GM21526 (cell line): ENCODE data around the gene SLC19A1.

Experiments used
- ATAC-seq: cut with Tn5 transposase; IDR thresholded peaks from one replicate; pipeline ENCODE4 v1.9.1; 2021; ENCODE audit warnings: moderate library complexity; ENCODE audit not compliant: unreplicated experiment, low FRiP score

Gene SLC19A1

DNA sequence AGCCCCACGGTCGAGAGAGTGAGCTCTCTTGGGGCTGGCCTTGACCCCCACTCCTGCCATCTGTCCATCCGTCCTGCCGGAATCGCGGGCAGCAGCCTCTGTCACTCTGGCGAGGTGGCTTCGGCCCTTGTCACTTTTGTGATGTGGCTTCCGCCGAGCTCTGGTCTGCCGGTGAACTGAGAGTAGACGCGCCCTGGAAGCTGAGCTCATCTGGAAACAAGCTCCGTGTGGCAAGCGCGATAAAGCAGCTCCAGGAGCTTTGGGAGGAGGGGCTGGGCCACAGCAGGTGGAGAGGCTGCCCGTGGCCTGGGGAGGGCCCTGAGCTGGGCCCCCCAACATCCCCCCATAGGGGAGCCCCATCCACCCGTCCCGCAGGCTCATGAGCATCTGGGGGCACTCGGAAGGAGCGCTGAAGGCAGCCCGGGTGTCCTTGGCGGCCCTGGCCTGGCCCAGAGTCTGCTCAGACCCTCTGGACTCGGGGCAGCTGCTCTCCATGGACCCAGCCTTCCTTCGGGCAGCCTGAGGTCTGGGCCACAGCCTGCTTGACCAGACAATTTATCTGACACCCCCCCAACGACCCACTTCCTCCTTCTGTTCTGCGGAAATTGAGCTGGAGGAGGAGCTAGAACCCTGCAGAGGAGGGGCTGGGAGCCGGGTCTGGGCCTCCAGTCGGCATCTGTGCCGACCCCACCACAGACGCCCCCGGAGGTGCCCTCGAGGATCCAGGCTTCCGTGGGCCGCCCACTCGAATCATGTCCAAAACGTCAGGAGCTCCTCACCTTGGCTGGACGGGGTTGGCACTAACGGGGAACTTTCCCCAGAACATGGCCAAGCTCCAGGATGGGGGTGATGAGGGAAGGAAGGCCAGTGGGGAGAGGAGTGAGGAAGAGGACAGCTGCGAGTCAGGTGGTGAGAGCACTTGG lies 59.1 kb downstream of the SLC19A1 start:
- no peak for ATAC-seq

DNA sequence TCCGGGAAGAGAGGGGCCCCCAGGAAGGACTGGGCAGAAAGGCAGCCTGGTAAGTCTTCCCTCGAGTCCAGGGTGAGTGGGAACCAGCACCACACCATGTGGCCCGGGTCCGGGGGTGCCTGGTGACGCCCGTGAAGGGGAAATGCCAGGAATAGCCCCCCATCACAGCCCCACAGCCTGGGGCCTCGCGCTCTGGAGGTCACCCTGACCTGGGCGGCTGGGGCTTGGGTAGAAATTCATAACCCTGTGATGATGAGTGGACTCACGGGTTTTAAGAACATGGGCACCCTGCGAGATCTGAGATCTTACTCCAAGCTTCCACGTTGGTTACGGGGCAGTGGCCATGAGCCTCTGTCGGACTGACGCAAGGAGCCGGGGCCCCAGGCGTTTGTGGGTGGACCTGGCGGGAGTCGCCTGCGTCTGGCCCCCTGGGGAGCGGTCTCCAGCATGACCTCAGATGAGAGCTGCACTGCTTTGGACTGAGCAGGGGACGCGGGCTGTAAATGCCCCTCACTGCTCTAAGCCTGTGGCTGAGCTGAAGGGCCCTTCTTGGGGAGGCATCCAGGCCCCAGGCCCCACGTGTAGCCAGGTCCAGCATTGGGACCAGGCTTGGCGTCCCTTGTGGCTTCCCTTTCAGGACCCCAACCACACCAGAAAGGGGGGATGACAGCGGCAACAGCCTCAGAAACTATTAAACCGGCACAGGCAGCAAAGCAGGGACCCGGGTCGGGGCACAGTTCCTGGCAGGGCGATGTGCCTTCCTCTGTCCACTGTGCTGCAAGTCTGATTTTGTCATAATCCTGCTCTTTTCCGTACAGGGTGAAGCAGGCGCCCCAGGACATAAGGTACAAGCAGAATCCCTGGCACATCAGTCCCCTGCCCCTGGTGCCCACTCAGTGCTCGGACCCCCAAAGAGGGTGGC lies 60.0 kb downstream of the SLC19A1 start:
- ATAC-seq, result no peak

DNA sequence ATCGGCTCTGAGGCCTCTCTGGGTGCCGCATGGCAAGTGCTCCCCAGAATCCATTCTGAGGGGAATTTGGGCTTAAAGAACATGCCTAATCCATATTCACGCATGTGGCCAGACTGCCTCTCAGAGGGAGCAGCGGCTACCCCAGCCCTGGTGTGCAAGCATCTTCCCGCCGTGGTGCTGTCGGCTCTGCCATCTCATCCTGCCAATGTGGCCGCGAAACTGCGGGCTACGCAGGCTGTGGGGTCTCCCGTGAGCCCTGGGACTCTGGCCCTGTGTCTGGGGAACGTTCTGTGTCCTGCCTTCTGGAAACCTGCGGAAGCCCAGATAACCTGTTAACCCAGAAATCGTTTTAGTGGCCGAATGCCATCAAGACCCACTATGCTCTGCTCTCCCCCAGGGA lies 60.7 kb downstream of the SLC19A1 start:
- ATAC-seq, result no peak

DNA sequence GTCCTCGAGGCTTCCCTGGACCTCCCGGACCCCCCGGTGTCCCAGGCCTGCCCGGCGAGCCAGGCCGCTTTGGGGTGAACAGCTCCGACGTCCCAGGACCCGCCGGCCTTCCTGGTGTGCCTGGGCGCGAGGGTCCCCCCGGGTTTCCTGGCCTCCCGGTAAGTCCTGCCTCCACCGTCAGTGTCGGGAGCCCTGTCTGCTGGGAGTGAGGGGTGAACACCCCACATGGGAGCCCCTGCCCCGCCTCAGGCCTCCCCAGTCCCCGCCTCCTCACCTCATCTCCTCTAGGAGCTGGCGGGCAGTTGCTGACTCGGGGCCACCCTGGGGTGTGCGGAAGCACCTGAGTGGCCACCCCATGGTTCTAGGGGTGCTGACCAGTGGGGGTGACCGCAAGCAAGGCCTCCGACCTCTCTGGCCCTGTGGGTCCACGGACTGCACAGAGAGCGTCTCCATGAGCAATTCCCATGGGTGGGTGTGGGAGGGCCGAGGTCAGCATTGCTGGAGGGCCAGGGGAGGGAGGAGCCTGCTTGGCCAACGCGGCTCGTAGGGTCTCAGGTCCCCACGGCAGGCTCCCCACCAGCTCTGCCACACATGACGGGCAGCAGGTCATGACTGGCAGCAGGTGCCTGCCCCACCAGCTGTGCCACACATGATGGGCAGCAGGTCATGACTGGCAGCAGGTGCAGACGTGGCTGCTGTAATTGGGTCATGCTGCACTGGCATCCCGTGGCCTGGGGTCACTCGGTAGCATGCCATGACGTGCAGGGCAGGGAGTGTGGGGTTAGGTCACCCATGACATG lies 61.3 kb downstream of the SLC19A1 start:
- ATAC-seq, result no peak

DNA sequence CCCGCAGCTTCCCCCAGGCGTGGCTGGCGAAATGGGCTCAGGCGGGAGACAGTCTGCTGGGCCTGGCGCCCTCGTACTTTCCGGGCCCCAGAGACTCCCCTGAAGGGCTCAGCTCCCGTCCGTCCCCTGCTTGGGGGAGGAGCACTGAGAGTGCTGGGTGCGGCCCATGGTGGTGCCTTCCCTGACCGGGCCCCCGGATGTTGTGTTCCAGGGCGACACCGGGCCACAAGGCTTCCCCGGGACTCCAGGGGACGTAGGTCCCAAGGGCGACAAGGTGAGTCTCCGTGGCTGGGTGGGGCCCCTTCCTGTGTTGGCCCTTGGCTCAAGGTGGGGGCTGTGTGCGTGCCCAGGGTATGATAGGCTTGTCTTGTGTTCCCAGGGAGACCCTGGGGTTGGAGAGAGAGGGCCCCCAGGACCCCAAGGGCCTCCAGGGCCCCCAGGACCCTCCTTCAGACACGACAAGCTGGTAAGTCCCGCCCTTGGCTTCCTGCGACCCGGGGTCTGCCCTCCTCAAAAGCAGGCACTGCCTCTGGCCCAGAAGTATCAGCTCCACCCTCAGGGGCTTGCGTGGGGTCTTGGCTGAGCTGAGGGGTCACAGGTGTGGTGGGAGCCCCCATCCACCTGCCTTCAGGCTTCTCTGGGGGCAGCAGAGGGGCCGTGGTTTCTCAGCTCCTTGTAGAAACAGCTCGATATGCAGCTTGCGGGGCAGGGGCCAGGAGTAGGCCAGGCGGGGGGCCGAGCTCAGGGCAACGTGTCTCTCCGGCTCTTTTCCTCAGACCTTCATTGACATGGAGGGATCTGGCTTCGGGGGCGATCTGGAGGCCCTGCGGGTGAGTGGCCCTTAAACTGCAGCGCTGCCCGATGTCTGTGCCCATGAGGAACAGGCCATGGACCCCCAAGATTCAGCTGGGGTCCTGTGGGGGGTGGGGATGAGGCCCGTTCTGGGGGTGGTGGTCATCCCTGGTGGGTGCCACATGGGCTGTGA lies 62.3 kb downstream of the SLC19A1 start:
- ATAC-seq, result no peak

DNA sequence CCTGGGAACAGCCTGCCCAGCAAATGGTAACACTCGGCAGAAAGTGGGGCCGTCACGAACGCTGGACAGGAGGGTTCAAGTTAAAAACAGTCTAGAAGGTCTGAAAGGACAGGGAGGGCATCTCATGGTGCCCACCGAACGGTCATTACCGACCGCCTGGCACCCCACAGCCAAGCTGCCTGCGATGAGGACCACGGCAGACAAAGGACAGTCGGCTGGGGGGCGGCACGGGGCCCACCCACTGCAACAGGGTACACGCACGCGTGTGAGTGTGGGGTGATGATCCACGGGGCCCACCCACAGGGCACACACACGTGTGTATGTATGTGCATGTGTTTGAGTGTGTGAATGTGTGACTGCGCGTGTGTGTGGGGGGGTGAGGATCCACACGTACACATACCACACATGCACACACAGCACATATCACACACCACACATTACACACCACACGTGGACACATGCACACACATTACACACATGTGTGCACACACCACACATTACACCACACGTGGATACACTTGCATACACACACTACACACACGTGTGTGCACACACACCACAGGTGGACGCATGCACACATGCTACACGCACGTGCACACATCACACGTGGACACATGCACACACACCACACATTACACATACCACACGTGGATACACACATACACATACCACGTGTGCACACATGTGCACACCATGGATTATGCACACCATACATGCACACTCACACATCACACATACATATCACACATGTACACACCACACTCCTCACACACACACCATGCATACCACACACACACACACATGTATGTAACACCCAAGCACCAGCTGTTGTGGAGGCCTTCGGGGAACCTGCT lies 63.2 kb downstream of the SLC19A1 start:
- no peak for ATAC-seq

DNA sequence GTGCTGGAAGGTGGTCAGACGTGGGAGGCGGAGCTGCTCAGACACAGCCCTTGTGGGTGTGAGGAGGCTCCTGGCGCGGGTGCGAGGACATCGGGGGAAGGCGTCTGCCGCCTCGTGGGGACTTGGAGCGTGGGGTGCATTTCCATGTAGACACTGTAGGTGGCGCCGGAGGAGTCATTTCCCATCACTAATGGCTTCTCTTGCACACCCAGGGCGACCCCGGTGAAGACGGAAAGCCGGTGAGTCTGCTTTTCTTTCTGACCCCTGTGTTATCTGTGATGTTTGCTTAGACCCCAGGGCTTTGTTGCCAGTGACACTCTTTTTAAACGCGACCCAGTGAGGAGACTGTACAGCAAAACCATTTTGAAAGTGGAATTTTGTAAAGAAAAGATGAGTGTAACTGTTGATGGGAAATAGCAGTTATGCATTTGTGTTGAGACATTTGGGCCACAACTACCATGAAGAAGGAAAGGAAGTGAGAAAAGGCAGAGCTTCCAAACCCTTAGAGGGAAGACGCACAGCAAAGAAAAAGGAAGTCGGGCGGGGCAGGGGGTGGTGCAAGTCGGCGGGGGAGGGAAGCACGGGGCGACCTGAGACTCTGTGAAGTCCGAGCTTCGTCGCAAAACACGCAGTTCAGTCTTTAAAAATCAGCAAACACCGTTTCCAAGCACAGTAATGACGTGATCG lies 64.0 kb downstream of the SLC19A1 start:
- ATAC-seq, result no peak

DNA sequence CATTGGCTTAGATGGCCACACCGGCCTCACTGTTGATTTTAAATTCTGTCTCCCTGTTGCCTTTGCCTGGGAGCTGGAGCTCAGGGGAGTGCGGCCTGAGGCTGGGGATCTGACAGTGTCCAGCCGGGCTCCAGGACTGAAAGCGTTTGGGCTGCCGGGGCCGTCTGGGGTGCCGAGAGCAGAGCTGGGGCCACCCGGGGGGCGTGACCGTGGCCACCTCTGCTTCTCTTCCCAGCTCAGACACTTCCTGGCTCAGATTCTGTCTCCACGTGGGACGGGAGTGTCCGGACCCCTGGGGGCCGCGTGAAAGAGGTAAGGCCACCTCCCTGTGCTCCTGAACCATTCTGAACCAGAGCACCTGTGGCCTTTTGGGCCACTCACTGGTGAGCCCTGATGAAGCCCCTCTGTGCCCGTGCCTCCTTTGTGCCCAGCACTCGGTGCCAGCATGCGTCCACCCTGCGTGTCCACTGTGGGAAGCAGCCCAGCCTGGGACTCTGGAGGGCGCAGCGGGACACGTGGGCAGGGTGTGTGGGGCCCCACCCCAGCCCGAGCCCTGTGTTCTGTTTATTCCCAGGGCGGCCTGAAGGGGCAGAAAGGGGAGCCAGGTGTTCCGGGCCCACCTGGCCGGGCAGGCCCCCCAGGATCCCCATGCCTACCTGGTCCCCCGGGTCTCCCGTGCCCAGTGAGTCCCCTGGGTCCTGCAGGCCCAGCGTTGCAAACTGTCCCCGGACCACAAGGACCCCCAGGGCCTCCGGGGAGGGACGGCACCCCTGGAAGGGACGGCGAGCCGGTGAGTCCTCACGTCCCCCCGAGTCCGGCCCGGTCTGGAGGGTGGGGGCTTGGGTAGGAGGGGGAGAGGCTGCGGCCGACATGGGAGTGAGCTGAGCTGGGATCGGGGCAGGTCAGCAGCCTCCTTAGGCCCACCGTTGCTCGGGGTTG lies 64.8 kb downstream of the SLC19A1 start:
- ATAC-seq, result no peak

DNA sequence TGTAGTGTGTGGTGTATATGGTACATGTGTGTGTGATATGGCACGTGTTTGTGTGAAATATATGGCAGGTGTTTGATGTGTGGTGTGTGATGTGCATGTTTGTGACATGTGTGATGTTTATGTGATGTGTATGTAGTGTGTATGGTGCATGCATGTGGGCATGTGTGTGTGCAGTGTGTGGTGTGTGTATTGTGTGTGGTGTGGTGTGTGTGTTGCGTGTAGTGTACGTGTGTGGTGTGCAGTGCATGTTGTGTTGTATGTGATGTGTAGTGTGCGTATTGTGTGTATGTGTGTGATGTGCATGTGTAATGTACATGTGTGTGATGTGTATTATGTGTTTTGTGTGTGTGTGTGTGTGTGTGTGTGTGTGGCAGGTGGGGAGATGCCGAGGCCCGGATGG lies 65.7 kb downstream of the SLC19A1 start:
- ATAC-seq, result no peak

DNA sequence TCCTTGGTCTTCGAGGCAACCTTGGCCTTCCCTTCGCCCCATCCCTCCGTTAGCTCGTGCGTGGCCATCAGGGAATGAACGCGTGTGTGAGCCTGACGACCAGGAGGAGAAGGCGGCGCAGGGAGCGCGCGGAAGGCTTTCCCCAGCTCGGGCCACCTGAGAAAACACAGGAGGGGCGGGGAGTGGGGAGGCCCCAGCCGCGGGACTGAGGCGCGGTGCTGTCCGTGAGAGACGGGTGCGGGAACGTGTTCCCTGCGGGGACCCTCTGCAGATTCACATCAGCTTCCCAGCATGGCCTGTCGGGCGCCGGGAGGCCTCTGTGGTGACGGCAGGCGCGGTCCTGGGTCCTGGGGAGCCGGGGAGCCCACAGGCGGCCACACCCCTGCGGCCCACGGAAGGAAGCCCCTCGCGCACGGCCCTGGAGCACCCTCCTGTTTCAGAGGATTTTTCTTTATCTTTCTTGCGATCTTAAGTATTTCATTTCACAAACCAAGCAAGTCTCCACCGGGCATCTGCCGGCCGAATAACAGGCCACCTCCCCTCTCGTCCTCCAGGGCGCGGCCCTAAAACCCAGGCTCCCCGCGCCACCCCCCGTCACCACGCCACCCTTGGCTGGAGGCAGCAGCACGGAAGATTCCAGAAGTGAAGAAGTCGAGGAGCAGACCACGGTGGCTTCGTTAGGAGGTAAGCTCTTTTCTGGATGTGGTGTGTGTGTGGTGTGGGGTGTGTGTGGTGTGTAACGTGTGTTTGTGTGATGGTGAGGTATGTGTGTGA lies 66.3 kb downstream of the SLC19A1 start:
- ATAC-seq, result no peak

DNA sequence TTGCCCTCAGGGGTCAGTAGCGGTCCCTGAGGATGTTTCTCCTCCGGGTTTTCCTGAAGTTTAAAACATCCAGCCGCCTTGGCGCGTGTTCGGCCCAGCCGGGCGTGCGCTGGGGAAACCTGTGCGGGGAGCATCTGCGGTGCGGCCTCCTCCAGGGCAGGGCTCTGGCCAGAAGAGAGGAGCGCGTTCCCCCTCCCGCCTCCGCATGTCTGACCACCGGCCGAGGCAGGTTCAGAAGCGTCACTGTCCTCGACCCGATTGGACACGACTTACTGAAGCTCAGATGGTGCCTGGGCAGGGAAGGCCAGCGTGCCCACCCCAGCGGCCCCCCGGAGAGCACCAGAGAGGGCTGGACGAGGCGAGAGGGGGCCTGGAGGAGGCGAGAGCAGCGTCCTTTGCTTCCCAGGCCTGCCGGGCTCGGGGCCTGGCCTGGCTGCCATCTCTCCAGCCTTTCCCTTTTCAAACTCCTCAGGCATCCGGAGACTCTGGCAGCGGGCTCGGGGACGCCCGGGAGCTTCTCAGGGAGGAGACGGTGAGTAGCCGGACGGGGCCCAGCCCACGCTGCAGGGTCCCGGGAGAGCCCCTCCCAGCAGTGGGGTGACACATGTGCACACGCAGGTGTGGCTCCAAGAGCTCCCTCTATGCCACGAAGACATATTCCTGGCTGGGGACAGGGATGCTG lies 67.1 kb downstream of the SLC19A1 start:
- ATAC-seq, result no peak

DNA sequence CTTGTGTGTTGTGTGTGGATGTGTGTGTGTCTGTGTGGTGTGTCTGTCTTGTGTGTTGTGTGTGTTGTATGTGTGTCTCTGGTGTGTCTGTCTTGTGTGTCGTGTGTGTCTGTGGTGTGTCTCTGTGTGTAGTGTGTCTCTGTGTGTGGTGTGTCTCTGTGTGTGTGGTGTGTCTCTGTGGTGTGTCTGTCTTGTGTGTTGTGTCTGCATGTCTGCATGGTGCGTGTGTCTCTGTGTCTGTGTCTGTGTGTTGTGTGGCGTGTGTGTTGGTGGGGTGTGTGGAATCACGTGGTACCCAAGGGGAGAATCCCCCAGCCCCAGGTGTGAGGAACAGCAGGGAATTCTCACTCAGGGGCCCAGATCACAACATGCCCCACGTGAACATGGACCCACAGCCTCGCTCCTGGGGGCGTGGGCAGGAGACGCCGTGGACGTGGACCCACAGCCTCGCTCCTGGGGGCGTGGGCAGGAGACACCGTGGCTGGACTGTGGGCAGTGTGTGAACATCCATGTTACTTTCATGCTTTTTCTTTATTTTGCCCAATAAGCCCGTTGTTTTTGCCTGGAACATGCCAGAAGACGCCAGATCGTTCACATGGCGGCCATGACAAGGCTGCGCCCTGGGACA lies 67.8 kb downstream of the SLC19A1 start:
- ATAC-seq, result no peak

DNA sequence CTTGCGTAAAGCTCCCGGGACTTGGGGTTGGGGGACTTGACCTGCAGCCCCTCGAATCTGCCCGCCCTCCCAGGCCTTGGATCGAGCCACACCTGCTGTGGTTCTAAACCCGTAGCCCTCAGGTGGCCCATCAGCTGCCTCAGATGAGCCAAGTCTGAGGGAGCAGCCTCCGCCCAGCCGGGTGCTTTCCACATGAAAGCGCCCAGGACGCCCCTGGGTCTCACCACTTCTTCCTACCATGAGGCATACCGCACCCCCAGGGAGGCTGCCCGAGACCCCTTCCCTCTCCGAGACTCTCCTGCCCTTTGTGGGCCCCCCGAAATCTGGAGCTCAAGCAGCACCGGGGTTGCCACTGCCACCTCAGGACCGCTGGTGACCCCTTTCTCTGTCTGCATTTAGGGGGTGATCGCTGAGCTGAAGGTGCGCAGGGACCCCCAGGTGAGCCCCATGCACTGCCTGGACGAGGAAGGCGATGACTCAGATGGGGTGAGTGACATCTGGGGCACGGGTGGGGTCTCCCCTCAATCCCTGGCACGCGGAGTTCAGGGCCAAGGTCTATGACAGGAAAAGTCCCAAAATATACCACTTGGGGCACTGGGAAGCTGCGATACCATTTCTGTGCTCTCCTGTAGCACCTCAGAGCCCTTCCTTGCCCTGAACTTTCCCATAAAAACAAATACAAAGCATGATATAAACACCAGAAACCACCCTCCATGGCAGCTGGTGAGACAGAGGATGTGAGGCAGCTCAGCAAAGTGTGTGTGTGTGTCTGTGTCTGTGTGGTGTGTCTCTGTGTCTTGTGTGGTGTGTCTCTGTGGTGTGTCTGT lies 68.5 kb downstream of the SLC19A1 start:
- no peak for ATAC-seq
